Ascending aorta (tissue), 2 donors: ENCODE measurements around the gene SLC6A11. TPM values are rescaled to one million over a fixed set of nuclear protein-coding genes. Genes with fewer than 3 reads are reported as not detected.

Experiments
- DNase-seq, 2 donors: peaks; one replicate each; pipeline ENCODE4 v3.0.0-alpha.2; 2019; ENCODE audit warnings: low spot score in 2 of 2
- H3K27ac ChIP-seq, 2 donors: fragments of 200-600 bp; sonication (generic); one replicate each; pipeline ENCODE4 v1.5.1; 2016 to 2017; ENCODE audit warnings: mild to moderate bottlenecking in 1 of 2
- H3K27me3 ChIP-seq: fragments of 200-600 bp; sonication (generic); one replicate; pipeline ENCODE4 v1.5.1; 2017
- H3K36me3 ChIP-seq, 2 donors: fragments of 200-600 bp; sonication (generic); one replicate each; pipeline ENCODE4 v1.5.1; 2016
- H3K4me1 ChIP-seq, 2 donors: fragments of 200-600 bp; sonication (generic); one replicate each; pipeline ENCODE4 v1.5.1; 2016 to 2017; ENCODE audit warnings: mild to moderate bottlenecking in 1 of 2
- H3K4me3 ChIP-seq, 2 donors: fragments of 200-600 bp; sonication (generic); one replicate each; pipeline ENCODE4 v1.5.1; 2016 to 2017; ENCODE audit warnings: mild to moderate bottlenecking in 1 of 2
- H3K9me3 ChIP-seq, 2 donors: fragments of 200-600 bp; sonication (generic); one replicate each; pipeline ENCODE4 v1.5.1; 2016
- CTCF ChIP-seq, 3 experiments: fragments of 200-600 bp in 2 of 3; fragments of 450-650 bp in 1 of 3; sonication (generic) in 2 of 3; IDR thresholded peaks; one replicate each; pipeline ENCODE4 v1.5.1; 2016 to 2019; ENCODE audit warnings: antibody characterized with exemption in 3 of 3, mild to moderate bottlenecking in 1 of 3, moderate library complexity in 1 of 3
- intact Hi-C: fragments of 100-400 bp; cut with DNase I; formaldehyde crosslinking; loops from one replicate; pipeline ENCODE4 v1.15.1; 2023
- total RNA-seq: library from RNA; depleted of rRNA; stranded (reverse); fragments of >200 nt; gene quantifications from one replicate; pipeline ENCODE4 v1.1.0, GENCODE V29; 2016

The SLC6A11 gene
- total RNA-seq, 1 donor from 2014 or later, result not detected

- H3K9me3 ChIP-seq, result no peaks in the 10 kb centered on the region
- no peak overlapping the region for H3K27ac ChIP-seq
- H3K4me3 ChIP-seq, result no peak overlapping the region
- H3K4me1 ChIP-seq, result no peaks in the 10 kb centered on the region
- intact Hi-C loops, result no loop called here
- TF ChIP-seq CTCF (IDR thresholded peaks at IDR 0.05), result no peak
- H3K36me3 ChIP-seq, result no peaks in the 10 kb centered on the region
- H3K27me3 ChIP-seq, result peaks cover 5% of the 10 kb centered on the region
- no peak for DNase-seq
Measured at GRCh38 chr3:10817506-10817905, 1.5 kb downstream of the SLC6A11 start.

- no peak overlapping the region for H3K4me3 ChIP-seq
Measured at GRCh38 chr3:10822055-10822454, 6.0 kb downstream of the SLC6A11 start.

DNA sequence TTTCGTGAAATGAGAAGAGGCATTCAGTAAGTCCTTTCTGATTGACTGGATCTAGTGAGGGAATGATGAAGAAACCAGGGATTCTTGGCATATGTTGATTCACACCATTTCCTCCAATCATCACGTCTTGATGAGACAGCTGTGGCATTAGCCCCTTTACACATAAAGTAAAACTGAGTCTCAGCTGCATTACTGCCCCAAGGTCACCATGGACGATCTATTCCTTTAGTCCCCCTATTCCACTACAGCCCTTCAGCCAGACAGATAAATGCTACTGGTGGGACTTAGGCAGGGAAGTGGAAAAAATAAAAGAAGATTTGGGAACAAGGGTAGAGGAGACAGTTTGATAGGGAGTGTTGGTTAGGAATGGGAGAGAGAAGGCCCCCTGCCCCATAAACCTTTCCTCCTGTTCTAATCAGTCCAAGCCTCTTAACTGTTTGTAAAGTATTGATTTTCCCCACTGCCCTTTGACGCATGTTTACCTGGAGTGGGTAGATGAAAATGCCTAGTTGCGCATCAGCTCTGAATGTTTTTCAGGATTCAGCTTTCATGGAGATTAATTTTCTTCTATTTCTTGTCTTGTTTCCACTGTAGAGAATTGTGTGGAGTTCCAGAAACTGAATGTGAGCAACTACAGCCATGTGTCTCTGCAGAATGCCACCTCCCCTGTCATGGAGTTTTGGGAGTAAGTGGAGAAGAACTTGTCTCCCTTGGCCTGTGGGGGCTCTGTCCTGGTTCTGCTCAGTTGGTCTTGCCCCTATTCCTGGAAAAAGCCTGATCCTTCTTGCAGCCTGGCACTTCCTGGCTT is 6.9 kb downstream of the SLC6A11 start:
- H3K27ac ChIP-seq, result no peak overlapping the region
- H3K4me3 ChIP-seq, result no peak overlapping the region
- H3K27me3 ChIP-seq, result no peaks in the 10 kb centered on the region
- intact Hi-C loops, result no loop called here
- H3K4me1 ChIP-seq, result no peaks in the 10 kb centered on the region
- TF ChIP-seq CTCF (IDR thresholded peaks at IDR 0.05), result no peak
- no peaks in the 10 kb centered on the region for H3K9me3 ChIP-seq
- no peak for DNase-seq
- no peaks in the 10 kb centered on the region for H3K36me3 ChIP-seq

More at GRCh38 chr3:10822055-10822454, 6.0 kb downstream of the SLC6A11 start:
- intact Hi-C loops, result no loop called here
- Histone ChIP-seq H3K9me3 (no peaks in the 10 kb centered on the region), H3K27me3 (no peaks in the 10 kb centered on the region), H3K36me3 (no peaks in the 10 kb centered on the region), H3K4me1 (no peaks in the 10 kb centered on the region), H3K27ac (no peak overlapping the region)
- TF ChIP-seq CTCF (IDR thresholded peaks at IDR 0.05), result no peak
- DNase-seq, result no peak

- H3K4me1 ChIP-seq, result no peaks in the 10 kb centered on the region
- no peaks in the 10 kb centered on the region for H3K27me3 ChIP-seq
- no peak for DNase-seq
- intact Hi-C loops, result no loop called here
- H3K36me3 ChIP-seq, result no peaks in the 10 kb centered on the region
- H3K4me3 ChIP-seq, result no peak overlapping the region
- no peak overlapping the region for H3K27ac ChIP-seq
- TF ChIP-seq CTCF (IDR thresholded peaks at IDR 0.05), result no peak
- H3K9me3 ChIP-seq, result no peaks in the 10 kb centered on the region
Measured at GRCh38 chr3:10823516-10823818, 7.4 kb downstream of the SLC6A11 start.

GRCh38 chr3:10824468-10824867 is 8.4 kb downstream of the SLC6A11 start:
- H3K4me3 ChIP-seq, result no peak overlapping the region
- DNase-seq, result no peak
- no peak overlapping the region for H3K27ac ChIP-seq
- no peaks in the 10 kb centered on the region for H3K9me3 ChIP-seq
- no peaks in the 10 kb centered on the region for H3K27me3 ChIP-seq
- TF ChIP-seq CTCF (IDR thresholded peaks at IDR 0.05), result no peak
- no peaks in the 10 kb centered on the region for H3K36me3 ChIP-seq
- no peaks in the 10 kb centered on the region for H3K4me1 ChIP-seq
- intact Hi-C loops, result no loop called here
